ENCODE results near the gene CDKN1B.

- no peak for TF ChIP-seq EZH2 (IDR thresholded peaks at IDR 0.05; ENCODE audit: insufficient read depth, poor library complexity, severe bottlenecking)
- TF ChIP-seq EZH2phosphoT487 (IDR thresholded peaks at IDR 0.05; ENCODE audit: insufficient read depth, low read depth): no peak
Measured at GRCh38 chr12:12693111-12693671, 24.0 kb upstream of the CDKN1B start.

Measured in GM23248 (cell line).